Measurements from ENCODE around the gene HDDC2. TPM values are rescaled to one million over a fixed set of nuclear protein-coding genes. Genes with fewer than 3 reads are reported as not detected.
"Not testable (repeated sequence)": the region's sequence is repeated elsewhere in the genome, so short reads cannot be mapped to it uniquely, and the experiment has no call there.

Gene HDDC2
- total RNA-seq, 1 experiment from 2014 or later, result 84.3 TPM

- DNase-seq (ENCODE audit: low read depth), result no peak
These were observed 5.0 kb upstream of the HDDC2 start for GRCh38 chr6:125306756-125307149.

DNA sequence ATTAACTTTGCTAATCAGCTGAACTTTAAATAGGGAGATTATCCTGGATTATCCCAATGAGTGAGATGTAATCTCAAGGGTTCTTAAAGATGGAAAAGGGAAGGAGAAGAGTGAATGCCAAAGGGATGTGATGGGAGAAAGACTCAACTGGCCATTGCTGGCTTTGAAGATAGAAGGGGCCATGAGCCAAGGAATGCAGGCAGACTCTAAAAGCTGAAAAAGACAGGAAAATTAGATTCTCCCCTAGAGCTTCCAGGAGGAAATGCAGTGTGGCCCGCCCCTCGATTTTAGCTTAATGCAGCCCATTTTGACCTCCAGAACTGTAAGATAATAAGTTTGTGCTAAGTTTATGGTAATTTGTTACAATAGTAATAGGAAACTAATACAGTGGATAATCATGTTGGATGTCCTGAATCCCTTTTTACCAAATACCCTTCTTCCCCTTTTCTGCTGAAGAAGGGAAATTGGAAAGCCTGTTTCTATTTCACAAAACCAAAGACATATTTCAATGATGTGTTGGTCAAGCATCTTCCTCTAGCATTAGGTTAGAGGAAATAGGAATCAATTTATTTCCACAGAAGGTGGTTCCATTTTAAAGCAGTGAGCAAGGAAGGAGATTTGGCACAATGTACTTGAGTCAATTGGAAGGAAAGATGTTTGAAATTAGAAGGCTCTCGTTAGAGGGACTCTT is 3.3 kb upstream of the HDDC2 start:
- DNase-seq (ENCODE audit: low read depth), result no peak

DNA sequence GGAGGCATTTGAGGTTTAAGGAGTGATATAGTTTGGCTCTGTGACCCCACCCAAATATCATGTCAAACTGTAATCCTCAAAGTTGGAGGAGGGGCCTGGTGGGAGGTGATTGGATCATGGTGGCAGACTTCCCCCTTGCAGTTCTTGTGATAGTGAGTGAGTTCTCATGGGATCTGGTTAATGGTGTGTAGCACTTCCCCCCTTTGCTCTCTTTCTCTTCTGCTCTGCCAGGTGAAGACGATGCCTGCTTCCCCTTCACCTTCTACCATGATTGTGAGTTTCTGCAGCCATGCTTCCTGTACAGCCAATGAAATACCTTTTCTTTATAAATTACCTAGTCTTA is 1.7 kb upstream of the HDDC2 start:
- no peak for DNase-seq (ENCODE audit: low read depth)

DNA sequence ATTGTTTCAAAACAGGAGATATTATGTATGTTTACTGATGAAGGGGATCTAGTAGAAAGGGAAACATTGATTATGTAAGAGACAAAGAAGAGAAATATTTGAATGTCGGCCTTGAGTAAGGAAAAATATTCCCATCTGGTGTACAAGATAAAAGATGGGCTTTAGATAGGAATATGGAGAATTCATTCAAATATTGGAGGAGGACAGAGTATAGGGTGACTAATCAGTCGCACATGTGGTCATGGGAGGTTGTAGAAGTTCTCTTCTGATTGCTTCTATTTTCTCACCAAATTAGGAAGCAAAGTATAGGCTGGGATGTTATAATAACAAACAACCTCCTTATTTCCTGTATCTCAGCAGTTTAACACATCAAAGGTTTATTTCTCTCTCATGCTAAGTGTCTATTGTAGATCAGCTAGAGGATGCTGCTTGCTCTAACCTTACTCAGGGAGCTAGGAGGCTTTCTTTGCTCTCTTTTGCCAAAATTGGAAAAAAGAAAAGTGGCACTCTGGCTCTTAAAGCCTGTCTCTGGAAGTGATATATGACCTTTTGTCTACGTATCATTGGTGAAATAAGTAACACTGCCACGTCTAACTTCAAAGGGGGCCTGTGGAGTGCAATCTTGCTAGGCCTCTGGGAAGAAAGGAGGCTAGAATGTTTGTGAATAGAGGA is 1.2 kb upstream of the HDDC2 start:
- peak; percentile 16 for DNase-seq (ENCODE audit: low read depth)

DNA sequence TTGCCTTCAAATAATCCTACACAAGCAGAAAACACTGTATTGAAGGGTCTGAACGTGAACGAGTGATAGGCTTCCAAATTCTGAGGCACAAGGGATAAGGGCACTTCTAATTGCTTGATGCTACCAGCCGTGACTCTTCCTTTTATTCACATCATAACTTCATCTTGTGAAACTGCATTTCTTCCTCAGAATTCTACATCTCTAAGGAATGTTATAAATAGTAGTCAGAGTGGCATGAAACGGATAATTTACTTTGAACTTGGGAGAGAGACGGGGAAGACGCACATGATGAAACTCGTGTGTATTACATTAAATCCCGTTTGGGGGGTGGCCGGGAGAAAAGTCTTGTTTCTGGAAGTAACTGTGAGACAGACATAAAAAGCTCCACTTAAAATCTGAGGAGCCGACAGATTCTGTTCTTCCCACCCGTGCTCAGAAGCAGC is 754 bp downstream of the HDDC2 start:
- DNase-seq (ENCODE audit: low read depth), result peak; percentile 35

GRCh38 chr6:125299257-125299656 is 2.5 kb downstream of the HDDC2 start:
- DNase-seq (ENCODE audit: low read depth), result no peak

DNA sequence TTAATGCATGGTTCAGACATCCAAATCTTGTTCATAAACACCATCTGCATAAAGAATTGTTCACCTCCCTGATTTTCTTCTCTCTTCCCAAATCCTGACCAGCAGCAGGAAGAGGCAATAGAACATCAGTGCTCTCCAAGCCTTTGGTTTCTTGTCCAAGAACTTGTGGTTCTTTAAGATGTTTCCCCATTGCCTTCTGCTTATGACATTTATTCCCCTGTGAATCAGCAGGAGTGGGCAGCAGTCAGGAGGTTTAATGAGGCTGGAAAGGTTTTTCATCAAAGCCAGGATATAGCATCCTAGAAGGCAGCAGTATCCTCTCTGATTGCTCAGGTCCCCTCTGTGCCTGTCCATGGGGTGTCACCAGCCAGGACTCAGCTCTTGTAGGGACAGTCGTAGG is 5.3 kb downstream of the HDDC2 start:
- no peak for DNase-seq (ENCODE audit: low read depth)

- no peak for DNase-seq (ENCODE audit: low read depth)
These were observed 6.8 kb downstream of the HDDC2 start for GRCh38 chr6:125294925-125295324.

DNA sequence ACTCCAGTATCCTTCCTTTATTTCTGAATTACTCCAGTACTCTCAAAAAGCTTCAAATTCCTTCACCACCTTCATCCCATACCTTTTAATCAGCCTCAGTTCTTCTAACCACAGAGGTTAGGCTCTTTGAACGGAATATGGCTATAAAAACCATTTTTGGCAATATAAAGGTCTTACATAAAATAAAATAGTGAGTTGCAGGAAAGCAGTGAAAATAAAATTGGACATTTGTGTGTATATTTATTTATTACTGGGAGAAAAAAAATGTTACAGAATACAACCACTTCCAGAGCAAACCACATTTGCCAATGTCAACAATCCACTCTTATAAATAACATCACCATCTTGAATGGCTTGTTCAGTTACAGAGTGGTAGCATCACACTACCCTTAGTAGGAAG is 7.7 kb downstream of the HDDC2 start:
- DNase-seq (ENCODE audit: low read depth), result no peak

DNA sequence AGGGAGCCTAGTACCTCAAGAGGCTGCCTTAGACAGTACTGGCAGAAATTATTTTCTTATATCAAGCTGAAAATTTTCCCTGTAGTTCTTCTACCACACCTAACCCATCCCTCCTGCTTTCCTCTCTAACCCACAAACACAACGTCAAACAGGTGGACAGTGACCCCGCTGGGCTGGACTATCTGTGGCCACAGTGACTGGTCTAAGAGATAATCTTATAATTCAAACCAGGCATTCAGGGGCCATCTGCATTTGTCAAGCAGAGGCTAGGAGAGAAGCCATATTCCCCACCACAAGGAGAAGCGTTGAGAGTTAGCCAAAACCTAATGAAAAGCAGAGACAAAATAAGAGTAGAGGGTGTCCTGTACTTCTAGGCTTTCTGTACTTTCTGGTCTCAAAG is 8.2 kb downstream of the HDDC2 start:
- DNase-seq (ENCODE audit: low read depth), result no peak

DNA sequence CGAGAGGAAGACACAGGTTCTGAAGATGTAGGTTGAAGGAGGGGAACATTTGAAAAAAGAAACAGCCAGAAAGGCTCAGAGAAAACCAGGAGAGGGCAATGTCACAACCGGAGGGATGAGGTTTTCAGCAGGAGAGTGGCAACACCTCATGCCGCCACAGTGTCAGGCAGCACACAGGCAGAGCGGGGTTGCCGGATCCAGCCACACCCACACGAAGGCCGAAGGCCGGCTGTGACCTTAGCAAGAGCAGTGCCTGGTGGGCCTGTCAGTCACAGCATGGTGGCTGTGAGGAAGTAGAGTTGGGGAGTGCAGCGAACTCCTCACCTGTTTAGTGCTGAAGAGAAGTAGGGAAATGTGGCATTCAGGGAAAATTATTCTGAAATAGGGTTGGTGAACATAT is 14.0 kb downstream of the HDDC2 start:
- DNase-seq (ENCODE audit: low read depth), result no peak

- DNase-seq (ENCODE audit: low read depth), result no peak
These were observed 15.8 kb downstream of the HDDC2 start for GRCh38 chr6:125285936-125286335.

DNA sequence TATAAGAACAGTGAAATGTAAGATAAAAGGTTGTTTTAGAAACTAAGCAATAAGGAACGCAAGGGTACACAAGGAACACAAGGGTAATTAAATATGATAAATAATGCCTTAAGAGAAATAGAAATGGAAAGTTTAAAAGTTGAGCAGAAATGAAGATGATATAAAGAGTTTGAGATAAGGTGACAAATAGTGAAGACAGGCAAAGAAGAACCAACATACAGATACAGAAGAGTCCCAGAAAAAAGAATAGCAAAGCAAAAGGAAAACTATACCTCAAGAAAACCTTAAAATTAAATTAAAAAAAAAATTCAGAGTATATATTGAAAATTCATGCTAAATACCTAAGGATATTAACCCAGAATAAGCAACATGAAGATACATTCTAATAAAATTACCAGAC is 16.4 kb downstream of the HDDC2 start:
- DNase-seq (ENCODE audit: low read depth), result no peak

- DNase-seq (ENCODE audit: low read depth), result not testable (repeated sequence)
These were observed 19.3 kb downstream of the HDDC2 start for GRCh38 chr6:125282470-125282869.

GRCh38 chr6:125280370-125281035 is 21.3 kb downstream of the HDDC2 start:
- not testable (repeated sequence) for DNase-seq (ENCODE audit: low read depth)

GRCh38 chr6:125279961-125280360 is 21.8 kb downstream of the HDDC2 start:
- no peak for DNase-seq (ENCODE audit: low read depth)

GRCh38 chr6:125277838-125278237 is 23.9 kb downstream of the HDDC2 start:
- DNase-seq (ENCODE audit: low read depth), result no peak

GRCh38 chr6:125275779-125276178 is 26.0 kb downstream of the HDDC2 start:
- DNase-seq (ENCODE audit: low read depth), result no peak

DNA sequence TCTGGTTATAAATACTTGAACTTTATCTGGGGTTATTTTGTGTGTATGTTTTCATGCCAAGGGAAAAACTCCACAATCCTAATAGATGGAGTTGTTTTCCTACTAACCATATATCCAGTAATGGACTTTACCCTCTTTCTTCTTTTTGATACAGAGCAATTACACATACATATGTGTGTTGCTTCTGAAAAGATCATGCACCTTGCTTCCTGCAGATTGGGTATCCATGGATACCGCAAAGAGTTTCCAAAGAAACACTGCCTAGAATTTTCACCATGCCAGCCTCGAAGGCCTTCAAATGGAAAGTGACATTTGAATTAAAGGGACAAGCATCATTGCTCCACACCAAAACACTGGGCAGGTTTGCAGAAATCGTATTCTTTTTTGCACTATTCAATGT is 26.8 kb downstream of the HDDC2 start:
- no peak for DNase-seq (ENCODE audit: low read depth)

GRCh38 chr6:125273965-125274364 is 27.8 kb downstream of the HDDC2 start:
- peak; percentile 90 for DNase-seq (ENCODE audit: low read depth)

DNA sequence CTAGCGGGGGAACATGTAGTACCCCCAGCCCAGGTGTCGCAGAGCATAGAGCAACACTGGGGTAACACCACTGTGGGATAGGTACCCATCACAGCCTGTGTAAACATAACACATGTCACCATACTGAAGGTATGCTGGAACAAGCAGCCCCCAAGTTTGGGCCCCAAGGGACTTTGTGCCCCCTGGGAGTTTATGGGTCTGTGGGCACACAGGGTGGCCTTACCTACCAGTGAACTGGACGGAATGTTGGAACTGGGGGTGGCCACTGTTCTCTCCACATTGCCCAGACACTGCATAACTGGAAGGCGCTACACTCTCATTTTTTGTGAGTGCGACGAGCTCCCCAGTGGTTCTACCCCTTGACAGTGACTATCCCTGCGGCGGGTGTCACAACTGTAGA is 28.5 kb downstream of the HDDC2 start:
- DNase-seq (ENCODE audit: low read depth), result no peak

- peak; percentile 36 for DNase-seq (ENCODE audit: low read depth)
These were observed 30.1 kb downstream of the HDDC2 start for GRCh38 chr6:125271486-125272159.

GRCh38 chr6:125270380-125270779 is 31.4 kb downstream of the HDDC2 start:
- DNase-seq (ENCODE audit: low read depth), result no peak

Measured in M059J (cell line).